Measurements from ENCODE around the gene RB1. TPM values are rescaled to one million over a fixed set of nuclear protein-coding genes. Genes with fewer than 3 reads are reported as not detected.

Gene RB1
- total RNA-seq, 3 donors from 2014 or later (not counting 1 experiment from before 2014, with no cell fraction given), result 25.5 to 28.3 (median 26.9) TPM

DNA sequence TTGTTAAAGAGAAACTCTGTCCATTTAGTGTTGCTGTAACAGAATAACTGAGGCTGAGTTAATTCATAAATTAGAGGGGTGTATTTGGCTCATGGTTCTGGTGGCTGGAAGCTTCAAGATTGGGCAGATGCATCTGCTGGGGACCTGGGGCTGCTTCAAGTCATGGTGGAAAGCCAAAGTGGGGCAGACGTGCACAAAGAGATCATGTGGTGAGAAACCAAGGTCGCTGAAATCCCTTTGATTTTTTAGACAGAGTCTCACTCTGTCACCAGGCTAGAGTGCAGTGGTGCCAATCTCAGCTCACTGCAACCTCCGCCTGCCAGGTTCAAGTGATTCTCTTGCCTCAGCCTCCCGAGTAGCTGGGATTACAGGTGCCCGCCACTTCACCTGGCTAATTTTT lies 183.3 kb downstream of the RB1 start:
- Histone ChIP-seq H3K36me3 (ENCODE audit: control insufficient read depth, insufficient read depth, low read length) (peaks cover 15% of the 10 kb centered on the region), H3K4me3 (ENCODE audit: low read length) (no peak overlapping the region), H3K27ac (ENCODE audit: low read length) (peak overlapping the region; percentile 21), H3K9me3 (ENCODE audit: control insufficient read depth, insufficient read depth, low read length) (no peaks in the 10 kb centered on the region), H3K4me1 (ENCODE audit: control insufficient read depth, insufficient read depth, low read length) (peaks cover 24% of the 10 kb centered on the region), H3K27me3 (ENCODE audit: control insufficient read depth, insufficient read depth, low read length) (no peaks in the 10 kb centered on the region)
- Mint-ChIP-seq H3K27ac (peak overlapping the region; percentile 74 to 75), H3K36me3 (peaks cover 9% of the 10 kb centered on the region), H3K4me3 (no peak overlapping the region), H3K9me3 (no peaks in the 10 kb centered on the region), H3K4me1 (peaks cover 53 to 58% of the 10 kb centered on the region in 2 donors), H3K27me3 (ENCODE audit: low read depth in 2 of 2) (no peaks in the 10 kb centered on the region)
- intact Hi-C loops (cut with micrococcal nuclease), result no loop called here
- ATAC-seq (peak in 1 of 3 donors; percentile 15), DNase-seq (no peak)
- 76% methylated on average over 5 of the region's 5 CpGs for WGBS (ENCODE audit: insufficient coverage)
- TF ChIP-seq, protein P1, sequence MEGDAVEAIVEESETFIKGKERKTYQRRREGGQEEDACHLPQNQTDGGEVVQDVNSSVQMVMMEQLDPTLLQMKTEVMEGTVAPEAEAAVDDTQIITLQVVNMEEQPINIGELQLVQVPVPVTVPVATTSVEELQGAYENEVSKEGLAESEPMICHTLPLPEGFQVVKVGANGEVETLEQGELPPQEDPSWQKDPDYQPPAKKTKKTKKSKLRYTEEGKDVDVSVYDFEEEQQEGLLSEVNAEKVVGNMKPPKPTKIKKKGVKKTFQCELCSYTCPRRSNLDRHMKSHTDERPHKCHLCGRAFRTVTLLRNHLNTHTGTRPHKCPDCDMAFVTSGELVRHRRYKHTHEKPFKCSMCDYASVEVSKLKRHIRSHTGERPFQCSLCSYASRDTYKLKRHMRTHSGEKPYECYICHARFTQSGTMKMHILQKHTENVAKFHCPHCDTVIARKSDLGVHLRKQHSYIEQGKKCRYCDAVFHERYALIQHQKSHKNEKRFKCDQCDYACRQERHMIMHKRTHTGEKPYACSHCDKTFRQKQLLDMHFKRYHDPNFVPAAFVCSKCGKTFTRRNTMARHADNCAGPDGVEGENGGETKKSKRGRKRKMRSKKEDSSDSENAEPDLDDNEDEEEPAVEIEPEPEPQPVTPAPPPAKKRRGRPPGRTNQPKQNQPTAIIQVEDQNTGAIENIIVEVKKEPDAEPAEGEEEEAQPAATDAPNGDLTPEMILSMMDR (IDR thresholded peaks at IDR 0.05), result no peak

DNA sequence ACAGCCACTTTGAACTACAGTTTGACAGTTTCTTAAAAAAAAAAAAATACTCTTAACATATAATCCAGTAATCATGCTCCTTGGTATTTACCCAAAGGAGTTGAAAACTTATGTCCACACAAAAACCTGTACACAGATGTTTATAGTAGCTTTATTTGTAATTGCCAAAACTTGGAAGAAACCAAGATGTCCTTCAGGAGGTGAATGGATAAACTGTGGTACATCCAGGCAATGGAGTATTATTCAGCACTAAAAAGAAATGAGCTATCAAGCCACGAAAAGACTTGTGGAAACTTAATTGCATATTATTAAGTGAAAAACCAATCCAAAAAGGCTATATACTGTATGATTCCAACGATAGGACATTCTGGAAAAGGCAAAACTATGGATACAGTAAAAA lies 184.4 kb downstream of the RB1 start:
- H3K4me3 Mint-ChIP-seq, result peak overlapping the region; percentile 41
- H3K4me3 ChIP-seq (ENCODE audit: low read length), result no peak overlapping the region
- TF ChIP-seq, protein P1 (IDR thresholded peaks at IDR 0.05), result no peak
- no peaks in the 10 kb centered on the region for H3K9me3 ChIP-seq (ENCODE audit: control insufficient read depth, insufficient read depth, low read length)
- H3K27me3 Mint-ChIP-seq (ENCODE audit: low read depth in 2 of 2), result no peaks in the 10 kb centered on the region
- H3K4me1 ChIP-seq (ENCODE audit: control insufficient read depth, insufficient read depth, low read length), result peaks cover 35% of the 10 kb centered on the region
- H3K36me3 Mint-ChIP-seq, result no peaks in the 10 kb centered on the region
- H3K36me3 ChIP-seq (ENCODE audit: control insufficient read depth, insufficient read depth, low read length), result peaks cover 13% of the 10 kb centered on the region
- no peaks in the 10 kb centered on the region for H3K9me3 Mint-ChIP-seq
- intact Hi-C loops (cut with micrococcal nuclease), result no loop called here
- ATAC-seq (no peak), DNase-seq (no peak)
- WGBS (ENCODE audit: insufficient coverage), result 100% methylated on average over 1 of the region's 2 CpGs
- H3K27ac ChIP-seq (ENCODE audit: low read length), result peak overlapping the region; percentile 90
- H3K27ac Mint-ChIP-seq, result no peak overlapping the region
- no peaks in the 10 kb centered on the region for H3K27me3 ChIP-seq (ENCODE audit: control insufficient read depth, insufficient read depth, low read length)
- H3K4me1 Mint-ChIP-seq, result peaks cover 50 to 53% of the 10 kb centered on the region in 2 donors

DNA sequence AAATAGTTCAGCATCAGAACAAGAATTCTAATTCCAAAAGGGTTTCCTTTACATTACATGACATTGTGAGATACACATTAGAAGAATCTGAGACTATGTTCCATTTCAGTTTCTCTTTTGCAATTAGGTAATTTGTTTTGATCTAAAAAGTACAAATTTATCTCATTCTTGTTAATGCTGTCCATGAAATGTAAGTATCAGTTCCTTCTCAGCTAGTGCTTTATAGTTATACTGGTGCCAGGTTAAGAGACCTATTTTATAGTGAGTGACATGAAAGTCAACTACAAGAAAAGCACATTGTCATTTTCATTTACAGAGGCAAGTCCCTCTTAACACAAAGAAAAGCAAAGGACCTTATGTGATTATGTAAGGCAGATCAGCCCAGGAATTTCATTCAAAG lies 185.4 kb downstream of the RB1 start:
- H3K36me3 Mint-ChIP-seq, result no peaks in the 10 kb centered on the region
- no peak for ATAC-seq
- Histone ChIP-seq H3K9me3 (ENCODE audit: control insufficient read depth, insufficient read depth, low read length) (no peaks in the 10 kb centered on the region), H3K36me3 (ENCODE audit: control insufficient read depth, insufficient read depth, low read length) (peaks cover 13% of the 10 kb centered on the region), H3K27ac (ENCODE audit: low read length) (peak overlapping the region; percentile 90), H3K4me3 (ENCODE audit: low read length) (no peak overlapping the region), H3K4me1 (ENCODE audit: control insufficient read depth, insufficient read depth, low read length) (peaks cover 45% of the 10 kb centered on the region), H3K27me3 (ENCODE audit: control insufficient read depth, insufficient read depth, low read length) (no peaks in the 10 kb centered on the region)
- H3K4me1 Mint-ChIP-seq, result peaks cover 48 to 53% of the 10 kb centered on the region in 2 donors
- TF ChIP-seq, protein P1 (IDR thresholded peaks at IDR 0.05), result no peak
- DNase-seq, result no peak
- no peaks in the 10 kb centered on the region for H3K9me3 Mint-ChIP-seq
- no peak overlapping the region for H3K27ac Mint-ChIP-seq
- H3K27me3 Mint-ChIP-seq (ENCODE audit: low read depth in 2 of 2), result no peaks in the 10 kb centered on the region
- peak overlapping the region; percentile 61 for H3K4me3 Mint-ChIP-seq
- intact Hi-C loops (cut with micrococcal nuclease), result no loop called here

DNA sequence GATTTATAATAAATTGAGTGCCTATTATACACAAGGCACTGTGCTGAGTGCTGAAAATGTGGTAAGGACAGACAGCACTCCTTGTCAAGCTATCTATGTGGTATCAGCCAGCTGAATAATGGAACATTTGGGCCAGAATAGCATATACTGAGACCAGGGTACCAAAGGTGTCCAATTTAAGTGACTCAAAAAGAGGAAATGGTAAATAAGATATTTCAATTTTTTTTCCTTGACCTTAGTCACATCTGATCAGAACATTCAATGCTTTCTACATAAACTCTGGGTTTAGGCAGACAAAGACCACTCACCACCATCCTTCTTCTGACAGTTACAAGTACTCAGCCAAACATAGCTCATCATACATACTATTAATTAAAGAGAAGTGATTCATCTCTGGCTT lies 186.1 kb downstream of the RB1 start:
- ATAC-seq (no peak), DNase-seq (no peak)
- Histone ChIP-seq H3K9me3 (ENCODE audit: control insufficient read depth, insufficient read depth, low read length) (no peaks in the 10 kb centered on the region), H3K4me3 (ENCODE audit: low read length) (no peak overlapping the region), H3K36me3 (ENCODE audit: control insufficient read depth, insufficient read depth, low read length) (peaks cover 13% of the 10 kb centered on the region), H3K27me3 (ENCODE audit: control insufficient read depth, insufficient read depth, low read length) (no peaks in the 10 kb centered on the region), H3K4me1 (ENCODE audit: control insufficient read depth, insufficient read depth, low read length) (peaks cover 50% of the 10 kb centered on the region), H3K27ac (ENCODE audit: low read length) (peak overlapping the region; percentile 90)
- Mint-ChIP-seq H3K9me3 (no peaks in the 10 kb centered on the region), H3K27ac (no peak overlapping the region), H3K36me3 (no peaks in the 10 kb centered on the region), H3K27me3 (ENCODE audit: low read depth in 2 of 2) (no peaks in the 10 kb centered on the region), H3K4me3 (no peak overlapping the region), H3K4me1 (peaks cover 48 to 53% of the 10 kb centered on the region in 2 donors)
- TF ChIP-seq, protein P1 (IDR thresholded peaks at IDR 0.05), result no peak
- intact Hi-C loops (cut with micrococcal nuclease), result loop anchor here (2.0 to 10.0 kb wide), 2 partner anchors 15 to 255 kb away; partner anchors contain the start of gene ITM2B

All from natural killer cell (primary cell).